H9 (cell line): ENCODE results near the gene CACNB2. TPM values are rescaled to one million over a fixed set of nuclear protein-coding genes. Genes with fewer than 3 reads are reported as not detected.

Experiments used
- DNase-seq: peaks from one replicate; pipeline ENCODE4 v3.0.0-alpha.2; 2017
- H2AFZ ChIP-seq: one replicate; pipeline ENCODE4 v1.6.1; 2013; ENCODE audit warnings: mild to moderate bottlenecking, low read length, control low read depth, moderate library complexity
- H2AK5ac ChIP-seq: 2 replicates; pipeline ENCODE4 v1.6.1; 2013; ENCODE audit warnings: low read length, control low read depth, mixed read lengths; ENCODE audit not compliant: insufficient read length
- H2BK120ac ChIP-seq: one replicate; pipeline ENCODE4 v1.6.1; 2013; ENCODE audit warnings: low read depth, mild to moderate bottlenecking, low read length, control low read depth, inconsistent platforms; ENCODE audit not compliant: poor library complexity, severe bottlenecking
- H2BK12ac ChIP-seq: 2 replicates; pipeline ENCODE4 v1.6.1; 2013; ENCODE audit warnings: low read length, control low read depth, mixed read lengths, low read depth; ENCODE audit not compliant: insufficient read length
- H2BK15ac ChIP-seq: 2 replicates; pipeline ENCODE4 v1.6.1; 2013; ENCODE audit warnings: low read depth, low read length, control low read depth
- H2BK20ac ChIP-seq: one replicate; pipeline ENCODE4 v1.6.1; 2013; ENCODE audit warnings: low read depth, mild to moderate bottlenecking, low read length, control low read depth, inconsistent platforms; ENCODE audit not compliant: poor library complexity, severe bottlenecking
- H2BK5ac ChIP-seq: 2 replicates; pipeline ENCODE4 v1.6.1; 2013; ENCODE audit warnings: low read length, control low read depth, mixed read lengths; ENCODE audit not compliant: insufficient read length
- H3K14ac ChIP-seq: 2 replicates; pipeline ENCODE4 v1.6.1; 2013; ENCODE audit warnings: low read length, control low read depth; ENCODE audit not compliant: insufficient read depth
- H3K18ac ChIP-seq: 2 replicates; pipeline ENCODE4 v1.6.1; 2013; ENCODE audit warnings: low read depth, mild to moderate bottlenecking, mixed read lengths, low read length, control low read depth; ENCODE audit not compliant: insufficient read length
- H3K23ac ChIP-seq: 2 replicates; pipeline ENCODE4 v1.6.1; 2013; ENCODE audit warnings: low read length, control low read depth, mixed read lengths, low read depth; ENCODE audit not compliant: insufficient read length
- H3K23me2 ChIP-seq: 2 replicates; pipeline ENCODE4 v1.6.1; 2013; ENCODE audit warnings: low read depth, mild to moderate bottlenecking, mixed read lengths, low read length, control low read depth; ENCODE audit not compliant: insufficient read length, poor library complexity, severe bottlenecking
- H3K27ac ChIP-seq: 2 replicates; pipeline ENCODE4 v1.5.1; 2013; ENCODE audit warnings: low read length, control low read depth, mixed read lengths, low read depth; ENCODE audit not compliant: insufficient read length
- H3K27me3 ChIP-seq: 2 replicates; pipeline ENCODE4 v1.6.1; 2013; ENCODE audit warnings: low read length, control low read depth, inconsistent platforms; ENCODE audit not compliant: insufficient read depth
- H3K4ac ChIP-seq: 2 replicates; pipeline ENCODE4 v1.6.1; 2013; ENCODE audit warnings: low read depth, mild to moderate bottlenecking, control low read depth, inconsistent platforms, low read length, moderate library complexity
- H3K4me1 ChIP-seq: 2 replicates; pipeline ENCODE4 v1.6.1; 2013; ENCODE audit warnings: low read length, control low read depth, inconsistent platforms; ENCODE audit not compliant: insufficient read depth
- H3K4me2 ChIP-seq: 2 replicates; pipeline ENCODE4 v1.6.1; 2013; ENCODE audit warnings: low read length, control low read depth, mixed read lengths; ENCODE audit not compliant: insufficient read length, insufficient read depth
- H3K56ac ChIP-seq: 2 replicates; pipeline ENCODE4 v1.6.1; 2013; ENCODE audit warnings: low read depth, mild to moderate bottlenecking, mixed read lengths, low read length, control low read depth; ENCODE audit not compliant: insufficient read length
- H3K79me1 ChIP-seq: 2 replicates; pipeline ENCODE4 v1.6.1; 2013; ENCODE audit warnings: low read depth, mild to moderate bottlenecking, moderate library complexity, low read length, control low read depth, inconsistent platforms; ENCODE audit not compliant: insufficient read depth, poor library complexity, severe bottlenecking
- H3K79me2 ChIP-seq: 2 replicates; pipeline ENCODE4 v1.6.1; 2013; ENCODE audit warnings: low read length, control low read depth, inconsistent platforms; ENCODE audit not compliant: insufficient read depth
- H3K9ac ChIP-seq: 2 replicates; pipeline ENCODE4 v1.6.1; 2013; ENCODE audit warnings: low read length, control low read depth, mixed read lengths; ENCODE audit not compliant: insufficient read length; ENCODE audit errors: extremely low read depth
- H3K9me3 ChIP-seq: one replicate; pipeline ENCODE4 v1.6.1; 2013; ENCODE audit warnings: low read depth, low read length, inconsistent platforms; ENCODE audit not compliant: control insufficient read depth
- H3T11ph ChIP-seq: one replicate; pipeline ENCODE4 v1.6.1; 2013; ENCODE audit warnings: mild to moderate bottlenecking, low read length, control low read depth, inconsistent platforms
- H4K20me1 ChIP-seq: one replicate; pipeline ENCODE4 v1.6.1; 2013; ENCODE audit not compliant: control insufficient read depth, insufficient read length, insufficient read depth
- H4K5ac ChIP-seq: 2 replicates; pipeline ENCODE4 v1.6.1; 2013; ENCODE audit warnings: low read depth, mild to moderate bottlenecking, mixed read lengths, low read length, control low read depth; ENCODE audit not compliant: insufficient read length
- H4K8ac ChIP-seq: replicated peaks from 2 replicates; pipeline ENCODE4 v1.6.1; 2013; ENCODE audit warnings: low read length, control low read depth, mixed read lengths, low read depth; ENCODE audit not compliant: insufficient read length
- H4K91ac ChIP-seq: 2 replicates; pipeline ENCODE4 v1.6.1; 2013; ENCODE audit warnings: low read depth, mild to moderate bottlenecking, moderate library complexity, mixed read lengths, low read length, control low read depth; ENCODE audit not compliant: insufficient read length
- H3K27ac Mint-ChIP-seq, 3 experiments: 2 replicates in 2 of 3; 3 replicates in 1 of 3; pipeline ENCODE4 v1.8.0; 2020 to 2021; ENCODE audit warnings: mixed read lengths in 3 of 3, mild to moderate bottlenecking in 1 of 3, moderate library complexity in 1 of 3
- H3K27me3 Mint-ChIP-seq: 2 replicates; pipeline ENCODE4 v1.8.0; 2021; ENCODE audit warnings: low read depth, mild to moderate bottlenecking, moderate library complexity, mixed read lengths
- H3K36me3 Mint-ChIP-seq, 3 experiments: 2 replicates in 2 of 3; 3 replicates in 1 of 3; pipeline ENCODE4 v1.8.0; 2020 to 2021; ENCODE audit warnings: low read depth in 3 of 3, mixed read lengths in 3 of 3; ENCODE audit not compliant: insufficient read depth in 1 of 3
- H3K4me1 Mint-ChIP-seq, 2 experiments: 2 replicates each; pipeline ENCODE4 v1.8.0; 2020; ENCODE audit warnings: mixed read lengths in 2 of 2
- H3K4me3 Mint-ChIP-seq, 2 experiments: 2 replicates in 1 of 2; 3 replicates in 1 of 2; pipeline ENCODE4 v1.8.0; 2020 to 2021; ENCODE audit warnings: mild to moderate bottlenecking in 2 of 2, mixed read lengths in 2 of 2, moderate library complexity in 1 of 2
- H3K9me3 Mint-ChIP-seq, 2 experiments: 2 replicates in 1 of 2; 3 replicates in 1 of 2; pipeline ENCODE4 v1.8.0; 2020; ENCODE audit warnings: mild to moderate bottlenecking in 2 of 2, mixed read lengths in 2 of 2, moderate library complexity in 1 of 2
- CTCF ChIP-seq: fragments of 200-600 bp; sonication (generic); conservative IDR thresholded peaks from 3 replicates; pipeline ENCODE4 v1.8.0; 2021; ENCODE audit warnings: antibody characterized with exemption, mild to moderate bottlenecking
- WGBS: extraction: QIAGEN DNeasy Blood & Tissue Kit; methylation state at CpG from one replicate; pipeline ENCODE4 v1.1.7; 2013; ENCODE audit warnings: missing lambda C conversion rate, low lambda C conversion rate, mixed read lengths; ENCODE audit not compliant: insufficient read length; ENCODE audit errors: extremely low coverage; 5-methylcytosine and 5-hydroxymethylcytosine counted together
- total RNA-seq: library from RNA; stranded (reverse); gene quantifications from 2 replicates; pipeline ENCODE4 v1.2.1, GENCODE V29; 2021

Gene CACNB2
- total RNA-seq, 1 experiment from 2014 or later = 2.6 TPM

- Mint-ChIP-seq H3K27ac (no peak overlapping the region), H3K36me3 (no peaks in the 10 kb centered on the region)
- no peak overlapping the region for H4K8ac ChIP-seq
These were observed 158.0 kb downstream of the CACNB2 start for GRCh38 chr10:18298256-18298655.

More at GRCh38 chr10:18298256-18298655, 158.0 kb downstream of the CACNB2 start:
- no peak overlapping the region for H3K23ac ChIP-seq
- no peak overlapping the region for H3K4ac ChIP-seq
- no peak overlapping the region for H2AFZ ChIP-seq
- H3K4me2 ChIP-seq = no peak overlapping the region
- no peak overlapping the region for H3K27ac ChIP-seq
- no peaks in the 10 kb centered on the region for H3K79me2 ChIP-seq
- H3K9me3 ChIP-seq = no peaks in the 10 kb centered on the region
- Mint-ChIP-seq H3K4me1 (peaks cover 8% of the 10 kb centered on the region in 2 experiments), H3K4me3 (no peak overlapping the region), H3K27me3 (no peaks in the 10 kb centered on the region; the same call in 1 of the 2 replicates), H3K9me3 (no peaks in the 10 kb centered on the region)
- no peaks in the 10 kb centered on the region for H4K20me1 ChIP-seq
- no peak overlapping the region for H2BK5ac ChIP-seq
- H2BK20ac ChIP-seq = no peak overlapping the region
- no peak overlapping the region for H3K9ac ChIP-seq
- no CpG with 5 or more reads among the region's 9 CpGs for WGBS
- no peak for TF ChIP-seq CTCF
- H2BK120ac ChIP-seq = no peak overlapping the region
- no peak overlapping the region for H4K5ac ChIP-seq
- no peak overlapping the region for H3T11ph ChIP-seq
- no peaks in the 10 kb centered on the region for H3K4me1 ChIP-seq
- H3K79me1 ChIP-seq = no peaks in the 10 kb centered on the region
- H3K14ac ChIP-seq = no peak overlapping the region
- no peak overlapping the region for H3K18ac ChIP-seq
- H2BK15ac ChIP-seq = no peak overlapping the region
- DNase-seq = no peak
- no peak overlapping the region for H3K56ac ChIP-seq
- H2BK12ac ChIP-seq = no peak overlapping the region
- H3K27me3 ChIP-seq = no peaks in the 10 kb centered on the region
- H3K23me2 ChIP-seq = no peaks in the 10 kb centered on the region
- no peak overlapping the region for H2AK5ac ChIP-seq
- H4K91ac ChIP-seq = no peak overlapping the region
